NCI-H2171 (cell line): ENCODE measurements around the gene RPS18.
A peak's percentile ranks its signal among the peaks of the same experiment; 100 is the strongest.

Experiments used
- DNase-seq: peaks from one replicate; lab custom pipeline; 2025; lab: John Stamatoyannopoulos, UW

The RPS18 gene

GRCh38 chr6:33314943-33315792 is 43.3 kb downstream of the RPS18 start:
- no peak for DNase-seq

- no peak for DNase-seq
Measured at GRCh38 chr6:33315793-33316602, 44.1 kb downstream of the RPS18 start.

GRCh38 chr6:33316603-33317418 is 44.9 kb downstream of the RPS18 start:
- no peak for DNase-seq

DNA sequence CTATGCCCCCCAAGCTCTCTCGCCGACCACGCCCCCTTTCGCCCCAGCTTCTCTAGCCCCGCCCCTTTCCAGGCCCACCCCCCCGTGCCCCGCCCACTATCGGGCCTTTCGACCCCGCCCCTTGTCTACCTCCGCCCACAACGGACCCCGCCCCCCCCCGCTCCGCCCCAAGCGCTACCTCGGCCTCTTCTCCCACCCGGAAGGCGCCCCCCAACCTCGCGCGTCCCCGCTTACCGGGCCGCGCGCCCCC is 45.5 kb downstream of the RPS18 start:
- DNase-seq = no peak

GRCh38 chr6:33317669-33318425 is 46.0 kb downstream of the RPS18 start, which contains the start of gene ZBTB22:
Gene ZBTB22 (minus strand): TSS chr6:33317744. CDS start chr6:33316916, 828 bp downstream.
- peak; percentile 97 for DNase-seq

DNA sequence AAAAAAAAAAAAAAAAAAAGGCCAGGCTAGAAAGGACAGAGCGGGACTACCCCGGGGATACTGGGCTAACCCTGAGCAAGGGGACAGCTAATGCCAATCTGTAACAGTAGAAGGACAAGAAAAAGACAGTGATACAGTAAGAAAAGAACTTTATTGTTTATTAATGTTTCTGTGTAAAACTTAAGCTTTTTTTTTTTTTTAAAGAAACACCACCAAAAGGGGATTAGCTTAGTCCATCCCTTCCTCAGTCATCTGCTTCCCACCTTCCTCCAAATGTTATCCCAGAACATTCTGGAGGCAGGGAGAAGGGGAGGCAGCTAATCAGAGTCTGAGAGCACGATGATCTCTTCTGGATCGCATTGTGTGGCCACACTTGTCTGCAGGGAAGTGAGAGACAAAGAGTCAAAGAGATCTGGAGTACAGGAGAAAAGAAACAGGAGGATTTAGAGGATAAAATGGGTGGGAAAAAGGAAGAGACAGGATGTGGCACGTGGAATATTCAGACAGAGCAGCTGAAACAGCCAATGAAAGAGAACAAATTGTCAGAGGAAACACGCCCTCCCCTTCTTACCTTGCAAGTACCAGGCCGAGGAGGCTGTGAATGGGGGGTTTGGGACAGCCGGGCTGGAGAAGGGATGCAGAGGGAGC is 46.7 kb downstream of the RPS18 start:
- no peak for DNase-seq

- DNase-seq = no peak
Measured at GRCh38 chr6:33319939-33320314, 48.1 kb downstream of the RPS18 start.

DNA sequence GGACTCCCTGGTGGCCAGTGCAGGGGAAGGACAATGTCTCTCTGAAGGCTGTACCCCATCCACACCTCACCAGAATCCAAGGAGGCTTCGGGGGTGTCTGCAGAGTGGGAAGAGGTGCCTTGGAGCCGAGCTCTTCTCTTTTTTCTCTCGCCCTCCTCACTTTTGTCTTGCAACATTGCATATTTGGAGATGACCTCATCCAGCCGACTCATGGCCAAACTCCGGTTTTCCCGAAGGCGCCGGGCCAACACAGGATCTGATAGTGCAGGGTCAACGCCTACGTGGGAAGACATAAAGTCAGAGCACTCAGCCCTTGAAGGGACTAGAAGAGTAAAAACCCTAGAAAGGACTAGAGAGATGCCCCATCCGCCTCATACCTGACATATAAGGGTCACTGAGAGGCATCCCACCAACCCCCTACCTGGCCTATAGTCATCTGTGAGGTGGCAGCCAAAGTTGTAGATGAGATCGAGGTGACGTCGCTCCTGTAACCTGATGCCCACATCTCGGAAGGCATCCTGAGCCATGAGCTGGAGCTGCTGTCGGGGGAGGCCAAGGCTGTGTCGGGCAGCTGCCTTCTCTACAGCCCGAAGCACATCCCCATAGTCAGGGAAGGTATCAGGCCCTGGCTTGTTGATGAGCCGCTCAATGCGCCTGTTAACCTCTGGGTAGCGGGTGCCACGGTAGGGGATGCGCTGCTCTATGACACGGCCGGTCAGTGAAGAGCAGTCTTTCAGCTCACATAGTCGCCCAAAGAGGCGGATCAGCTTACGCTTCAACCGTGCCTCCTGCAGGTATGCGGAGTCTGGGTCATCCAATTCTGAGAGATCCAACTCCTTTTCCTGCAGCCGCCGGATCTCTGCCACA is 48.7 kb downstream of the RPS18 start:
- DNase-seq = no peak

GRCh38 chr6:33321227-33321626 is 49.4 kb downstream of the RPS18 start:
- no peak for DNase-seq

DNA sequence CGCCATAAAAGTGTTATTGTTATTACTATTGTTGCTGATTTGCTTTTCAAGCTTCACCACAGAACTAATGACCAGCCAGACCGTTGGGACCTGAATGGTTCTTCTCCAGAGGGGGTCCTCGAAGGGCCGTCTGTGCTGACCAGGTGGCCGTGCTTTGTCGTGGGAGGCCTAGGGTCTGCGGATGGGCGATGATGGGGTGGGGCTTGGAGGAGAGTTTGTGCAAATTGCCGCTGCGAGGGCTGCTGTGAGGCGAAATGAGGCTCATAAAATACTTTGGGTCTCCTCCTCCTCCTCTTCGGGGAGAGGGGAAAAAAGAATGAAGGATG is 51.7 kb downstream of the RPS18 start:
- no peak for DNase-seq

- DNase-seq = no peak
Measured at GRCh38 chr6:33324125-33324524, 52.2 kb downstream of the RPS18 start.
